NCI-H2029 (cell line): ENCODE results near the gene THRB.

ENCODE experiments used
- DNase-seq: peaks from one replicate; lab custom pipeline; 2025; lab: John Stamatoyannopoulos, UW

THRB gene

GRCh38 chr3:24487325-24488262 is 7.1 kb downstream of the THRB start:
- no peak for DNase-seq

- no peak for DNase-seq
These were observed 9.1 kb downstream of the THRB start for GRCh38 chr3:24485511-24485910.

- no peak for DNase-seq
These were observed 10.8 kb downstream of the THRB start for GRCh38 chr3:24483873-24484272.

- DNase-seq, result no peak
These were observed 12.4 kb downstream of the THRB start for GRCh38 chr3:24482096-24482705.

- DNase-seq, result no peak
These were observed 13.5 kb downstream of the THRB start for GRCh38 chr3:24481193-24481592.

- no peak for DNase-seq
These were observed 14.2 kb downstream of the THRB start for GRCh38 chr3:24480497-24480896.

- no peak for DNase-seq
These were observed 14.8 kb downstream of the THRB start for GRCh38 chr3:24479816-24480215.

GRCh38 chr3:24476871-24477656 is 17.6 kb downstream of the THRB start:
- DNase-seq, result no peak

- no peak for DNase-seq
These were observed 18.7 kb downstream of the THRB start for GRCh38 chr3:24475925-24476324.

GRCh38 chr3:24474862-24475261 is 19.8 kb downstream of the THRB start:
- DNase-seq, result no peak

- no peak for DNase-seq
These were observed 22.3 kb downstream of the THRB start for GRCh38 chr3:24472358-24472757.

- DNase-seq, result no peak
These were observed 23.2 kb downstream of the THRB start for GRCh38 chr3:24471486-24471885.

GRCh38 chr3:24470277-24470676 is 24.4 kb downstream of the THRB start:
- no peak for DNase-seq

- no peak for DNase-seq
These were observed 30.3 kb downstream of the THRB start for GRCh38 chr3:24464389-24464788.

GRCh38 chr3:24462737-24463136 is 31.9 kb downstream of the THRB start:
- no peak for DNase-seq

GRCh38 chr3:24460974-24461373 is 33.7 kb downstream of the THRB start:
- DNase-seq, result no peak

- DNase-seq, result no peak
These were observed 36.9 kb downstream of the THRB start for GRCh38 chr3:24457719-24458118.

- no peak for DNase-seq
These were observed 39.8 kb downstream of the THRB start for GRCh38 chr3:24454856-24455255.

GRCh38 chr3:24454393-24454792 is 40.3 kb downstream of the THRB start:
- no peak for DNase-seq

GRCh38 chr3:24451461-24452099 is 43.1 kb downstream of the THRB start:
- DNase-seq, result no peak

- DNase-seq, result no peak
These were observed 44.3 kb downstream of the THRB start for GRCh38 chr3:24450160-24450907.
